ENCODE results near the gene ZFP92. TPM values are rescaled to one million over a fixed set of nuclear protein-coding genes. Genes with fewer than 3 reads are reported as not detected.

Gene ZFP92
- total RNA-seq, 2 experiments from 2014 or later = 0.98 TPM

DNA sequence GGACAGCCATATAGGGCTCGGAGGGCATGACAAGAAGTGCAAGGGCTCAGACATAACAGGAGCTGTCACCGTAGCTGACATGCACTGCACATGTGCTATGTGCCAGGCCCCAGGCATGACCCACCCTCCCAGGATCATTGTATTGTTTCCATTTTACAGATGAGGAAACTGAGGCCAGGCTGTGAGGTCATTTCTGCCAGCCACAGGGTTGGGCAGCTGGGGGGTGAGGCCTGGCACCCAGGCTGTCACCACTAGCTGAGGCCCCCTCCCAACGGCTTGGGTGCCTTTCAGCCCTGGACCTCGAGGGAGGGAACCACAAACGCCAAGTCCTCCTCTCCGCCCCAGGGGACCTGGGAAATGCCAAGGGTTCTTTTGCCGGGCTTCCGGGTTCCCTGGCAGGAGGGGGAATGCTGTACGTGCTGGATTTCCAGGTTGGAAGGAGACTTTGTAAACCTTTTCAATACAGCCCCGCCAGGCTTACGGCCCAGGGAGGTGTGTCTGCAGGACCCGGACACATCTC is 21.9 kb downstream of the ZFP92 start:
- Mint-ChIP-seq H3K36me3 (ENCODE audit: low read depth) (no peaks in the 10 kb centered on the region), H3K9me3 (ENCODE audit: low read depth) (no peaks in the 10 kb centered on the region), H3K4me1 (no peaks in the 10 kb centered on the region), H3K4me3 (no peak overlapping the region), H3K27me3 (no peaks in the 10 kb centered on the region), H3K27ac (no peak overlapping the region)
- intact Hi-C loops (cut with DNase I, micrococcal nuclease) = no loop called here
- ATAC-seq = no peak
- DNase-seq = no peak
- CTCF ChIA-PET = no interaction called here
- POLR2A ChIA-PET = no interaction called here

DNA sequence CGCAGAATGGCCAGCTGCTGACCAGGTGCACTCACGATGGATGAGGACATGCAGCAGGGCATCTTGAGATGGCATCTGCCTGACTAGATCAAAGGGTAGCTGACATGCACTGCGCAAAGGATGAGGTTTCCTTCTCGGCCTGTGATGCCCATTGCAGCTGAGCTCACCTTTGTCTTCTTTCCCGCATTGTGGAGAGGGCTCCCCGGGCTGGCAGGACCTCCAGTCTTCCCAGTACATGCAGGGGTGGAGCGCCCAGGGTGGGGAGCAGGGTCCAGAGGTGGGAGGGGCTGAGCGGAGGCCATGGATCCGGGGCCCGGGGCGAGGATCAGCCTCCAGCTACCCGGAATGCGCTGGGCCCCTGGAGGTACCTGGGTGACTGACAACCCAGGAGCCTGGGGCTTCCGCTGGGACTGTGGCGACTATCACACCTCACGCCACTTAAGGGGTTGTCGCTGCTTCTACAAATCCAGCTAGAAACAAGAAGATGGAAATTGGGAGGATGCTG is 22.6 kb downstream of the ZFP92 start:
- H3K27ac Mint-ChIP-seq = no peak overlapping the region
- CTCF ChIA-PET = no interaction called here

DNA sequence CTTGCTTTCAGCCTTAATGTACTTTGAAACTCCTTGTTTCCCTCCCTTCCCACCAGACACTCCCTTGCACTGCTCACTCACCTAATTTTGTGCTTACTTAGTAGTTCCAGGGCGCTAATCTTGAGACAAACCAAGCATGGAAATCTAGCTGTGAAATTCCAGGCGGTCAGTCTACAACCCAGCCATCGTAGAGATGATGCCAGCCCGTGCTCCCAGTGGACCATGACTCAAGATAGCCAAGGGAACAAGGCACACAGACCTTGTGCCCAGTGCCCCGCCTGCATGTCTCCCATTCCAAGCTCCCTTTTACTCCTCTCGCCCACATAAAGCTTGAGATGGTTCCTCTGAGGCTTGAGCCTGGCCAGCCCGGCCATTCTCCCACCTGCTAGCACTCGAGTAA is 23.5 kb downstream of the ZFP92 start:
- H3K9me3 Mint-ChIP-seq (ENCODE audit: low read depth) = no peaks in the 10 kb centered on the region
- H3K36me3 Mint-ChIP-seq (ENCODE audit: low read depth) = no peaks in the 10 kb centered on the region
- DNase-seq (no peak), ATAC-seq (no peak)
- ChIA-PET POLR2A (no interaction called here), CTCF (interaction anchor here (0.7 to 1.3 kb wide), 2 partner anchors 71 to 72 kb away, joined by 3 to 4 read pairs; no protein-coding TSS in a partner anchor)
- peaks cover 3% of the 10 kb centered on the region for H3K27me3 Mint-ChIP-seq
- H3K27ac Mint-ChIP-seq = no peak overlapping the region
- H3K4me1 Mint-ChIP-seq = no peaks in the 10 kb centered on the region
- no peak overlapping the region for H3K4me3 Mint-ChIP-seq
- intact Hi-C loops (cut with DNase I, micrococcal nuclease) = no loop called here

More for the DNA sequence above, 22.6 kb downstream of the ZFP92 start:
- ATAC-seq (no peak), DNase-seq (no peak)
- Mint-ChIP-seq H3K4me1 (no peaks in the 10 kb centered on the region), H3K36me3 (ENCODE audit: low read depth) (no peaks in the 10 kb centered on the region), H3K4me3 (no peak overlapping the region), H3K27me3 (peaks cover 3% of the 10 kb centered on the region), H3K9me3 (ENCODE audit: low read depth) (no peaks in the 10 kb centered on the region)
- POLR2A ChIA-PET = no interaction called here
- intact Hi-C loops (cut with DNase I, micrococcal nuclease) = no loop called here

DNA sequence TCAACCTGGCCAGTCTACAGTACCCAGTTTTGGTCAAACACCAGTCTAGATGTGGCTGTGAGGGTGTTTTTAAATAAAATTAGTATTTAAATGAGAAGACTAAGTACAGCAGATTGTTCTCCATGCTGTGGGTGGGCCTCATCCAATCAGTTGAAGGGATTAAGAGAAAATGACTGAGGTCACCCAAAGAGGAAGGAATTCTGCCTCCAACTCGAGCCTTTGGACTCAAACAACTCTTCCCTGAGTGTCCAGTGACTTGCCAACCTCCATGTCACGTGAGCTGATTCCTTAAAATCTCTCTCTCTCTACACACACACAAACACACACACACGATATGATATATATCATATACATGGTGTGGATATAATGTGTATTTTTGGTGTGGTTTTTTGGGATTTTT is 24.6 kb downstream of the ZFP92 start:
- ChIA-PET CTCF (no interaction called here), POLR2A (no interaction called here)
- Mint-ChIP-seq H3K4me1 (no peaks in the 10 kb centered on the region), H3K27me3 (peaks cover 3% of the 10 kb centered on the region), H3K4me3 (no peak overlapping the region), H3K9me3 (ENCODE audit: low read depth) (no peaks in the 10 kb centered on the region), H3K27ac (no peak overlapping the region), H3K36me3 (ENCODE audit: low read depth) (no peaks in the 10 kb centered on the region)
- intact Hi-C loops (cut with DNase I, micrococcal nuclease) = no loop called here
- no peak for DNase-seq
- ATAC-seq = no peak

DNA sequence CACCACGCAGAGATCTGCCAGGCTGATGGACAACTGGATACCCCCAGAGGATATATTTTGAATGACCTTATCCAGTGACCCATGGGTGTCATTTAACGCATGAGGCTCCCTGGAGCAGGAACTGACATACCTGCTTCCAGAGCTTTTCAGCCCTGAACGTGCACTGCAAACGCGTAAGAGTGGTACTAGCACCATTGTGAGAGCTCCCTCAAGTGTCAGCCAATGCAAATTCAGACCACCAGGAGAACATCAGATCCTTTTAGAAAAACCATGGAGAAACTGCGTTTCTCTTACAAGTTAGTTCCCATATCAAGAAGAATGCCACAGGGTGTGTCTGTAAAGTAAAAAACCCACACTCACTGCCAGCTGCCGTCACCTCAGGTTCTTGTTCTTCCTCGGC is 27.3 kb downstream of the ZFP92 start:
- CTCF ChIA-PET = interaction anchor here (0.8 kb wide), 1 partner anchor 56 kb away, joined by 3 read pairs; no protein-coding TSS in a partner anchor
- no peak for ATAC-seq
- DNase-seq = no peak
- Mint-ChIP-seq H3K27me3 (peaks cover 3% of the 10 kb centered on the region), H3K4me3 (no peak overlapping the region), H3K4me1 (no peaks in the 10 kb centered on the region), H3K9me3 (ENCODE audit: low read depth) (no peaks in the 10 kb centered on the region), H3K36me3 (ENCODE audit: low read depth) (no peaks in the 10 kb centered on the region), H3K27ac (no peak overlapping the region)
- POLR2A ChIA-PET = no interaction called here
- intact Hi-C loops (cut with DNase I, micrococcal nuclease) = no loop called here

DNA sequence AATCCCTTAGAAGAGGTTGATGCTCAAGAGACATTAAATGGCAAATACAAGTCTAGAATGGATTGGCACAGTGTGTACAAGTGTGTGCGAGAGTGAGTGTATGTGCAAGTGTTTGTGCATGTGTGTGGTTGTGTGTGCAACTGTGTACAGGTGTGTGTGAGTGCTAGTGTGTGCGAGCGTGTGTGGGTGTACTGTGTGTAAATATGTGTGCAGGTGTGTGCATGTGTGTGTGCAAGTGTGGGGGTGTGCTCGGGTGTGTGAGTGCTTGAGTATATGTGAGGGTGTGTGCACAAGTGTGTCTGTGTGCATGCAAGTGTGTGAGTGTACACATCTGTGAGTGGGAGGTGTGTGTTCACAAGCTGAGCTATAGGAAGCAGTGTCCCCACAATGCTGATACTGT is 28.7 kb downstream of the ZFP92 start:
- CTCF ChIA-PET = no interaction called here
- DNase-seq = no peak
- Mint-ChIP-seq H3K4me1 (no peaks in the 10 kb centered on the region), H3K4me3 (no peak overlapping the region), H3K9me3 (ENCODE audit: low read depth) (no peaks in the 10 kb centered on the region), H3K36me3 (ENCODE audit: low read depth) (no peaks in the 10 kb centered on the region), H3K27me3 (peaks cover 3% of the 10 kb centered on the region), H3K27ac (no peak overlapping the region)
- ATAC-seq = no peak
- intact Hi-C loops (cut with DNase I, micrococcal nuclease) = no loop called here
- POLR2A ChIA-PET = no interaction called here

DNA sequence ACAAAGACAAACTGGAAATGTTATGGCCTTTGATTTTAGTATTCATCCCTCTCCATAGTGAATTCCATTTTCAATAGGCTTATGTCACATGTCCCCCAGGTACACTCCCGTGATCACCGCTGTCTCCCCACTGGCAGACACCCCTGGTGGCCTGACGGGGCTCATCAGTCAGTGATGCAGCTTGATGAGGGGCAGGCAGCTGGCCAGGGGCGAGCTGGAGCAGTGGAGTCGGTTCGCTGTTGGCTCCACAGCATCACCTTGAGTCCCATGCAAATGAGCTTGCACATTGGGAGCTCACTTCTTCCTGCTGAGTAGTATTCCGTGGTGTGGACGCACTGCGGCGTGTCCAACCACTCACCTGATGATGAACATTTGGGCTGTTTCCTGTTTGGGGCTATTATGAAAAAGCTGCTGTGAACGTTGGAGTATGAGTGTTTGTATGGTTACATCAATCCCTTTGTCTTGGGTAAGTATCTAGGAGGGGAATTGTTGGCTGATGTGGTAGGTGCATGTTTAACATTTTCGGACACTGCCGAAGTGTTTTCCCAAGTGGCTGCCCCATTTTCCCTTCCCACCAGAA is 29.4 kb downstream of the ZFP92 start:
- no peak overlapping the region for H3K27ac Mint-ChIP-seq
- no peak for ATAC-seq

DNA sequence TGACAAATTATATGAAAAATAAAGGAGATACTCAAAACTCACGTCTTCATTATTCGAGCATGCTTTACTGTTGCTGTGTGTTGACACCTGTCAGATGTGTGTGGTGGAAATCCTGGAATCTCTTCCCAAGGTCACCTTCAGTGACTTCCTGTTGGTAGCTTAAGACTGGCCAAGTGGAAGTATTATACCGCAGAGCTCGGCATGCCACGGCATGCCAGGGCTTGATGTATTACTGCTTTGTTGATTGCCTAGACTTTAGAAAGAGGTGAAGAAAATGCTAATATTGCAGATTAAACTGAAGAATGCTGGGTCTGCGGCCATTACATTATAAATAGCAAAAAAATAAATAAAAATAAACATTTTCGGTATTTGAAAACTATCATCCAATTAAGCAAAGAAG is 30.0 kb downstream of the ZFP92 start:
- H3K27ac Mint-ChIP-seq = no peak overlapping the region
- H3K27me3 Mint-ChIP-seq = peaks cover 3% of the 10 kb centered on the region
- no peaks in the 10 kb centered on the region for H3K36me3 Mint-ChIP-seq (ENCODE audit: low read depth)
- H3K4me1 Mint-ChIP-seq = no peaks in the 10 kb centered on the region
- ATAC-seq (no peak), DNase-seq (no peak)
- ChIA-PET CTCF (no interaction called here), POLR2A (no interaction called here)
- H3K9me3 Mint-ChIP-seq (ENCODE audit: low read depth) = no peaks in the 10 kb centered on the region
- intact Hi-C loops (cut with DNase I, micrococcal nuclease) = no loop called here
- no peak overlapping the region for H3K4me3 Mint-ChIP-seq

More for the DNA sequence above, 29.4 kb downstream of the ZFP92 start:
- Mint-ChIP-seq H3K9me3 (ENCODE audit: low read depth) (no peaks in the 10 kb centered on the region), H3K4me1 (no peaks in the 10 kb centered on the region), H3K27me3 (peaks cover 3% of the 10 kb centered on the region), H3K4me3 (no peak overlapping the region), H3K36me3 (ENCODE audit: low read depth) (no peaks in the 10 kb centered on the region)
- CTCF ChIA-PET = no interaction called here
- POLR2A ChIA-PET = no interaction called here
- intact Hi-C loops (cut with DNase I, micrococcal nuclease) = no loop called here
- DNase-seq = no peak

DNA sequence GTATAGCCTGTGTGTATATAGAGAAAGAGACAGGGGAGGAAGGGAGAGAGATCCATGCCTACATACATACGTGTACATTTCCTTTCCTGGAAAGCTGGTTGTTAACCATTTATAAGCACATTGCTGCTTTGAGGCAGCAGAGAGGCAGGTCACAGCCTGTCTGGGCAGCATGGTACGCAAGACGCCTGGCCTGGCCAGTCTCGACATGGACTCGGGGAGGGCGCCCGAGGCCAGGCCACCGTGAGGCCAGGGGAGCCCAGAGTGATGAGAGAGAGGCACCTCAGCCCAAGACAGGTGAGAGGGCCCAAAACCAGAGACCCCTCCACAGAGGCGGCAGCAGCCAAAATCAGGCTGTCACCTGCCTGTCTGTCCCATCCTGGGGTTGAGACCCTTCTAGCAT is 30.7 kb downstream of the ZFP92 start:
- no peak for DNase-seq
- no peak overlapping the region for H3K27ac Mint-ChIP-seq
- no peak overlapping the region for H3K4me3 Mint-ChIP-seq
- no peaks in the 10 kb centered on the region for H3K9me3 Mint-ChIP-seq (ENCODE audit: low read depth)
- CTCF ChIA-PET = no interaction called here
- H3K27me3 Mint-ChIP-seq = peaks cover 3% of the 10 kb centered on the region
- ATAC-seq = no peak
- no peaks in the 10 kb centered on the region for H3K4me1 Mint-ChIP-seq
- intact Hi-C loops (cut with DNase I, micrococcal nuclease) = no loop called here
- POLR2A ChIA-PET = no interaction called here
- H3K36me3 Mint-ChIP-seq (ENCODE audit: low read depth) = no peaks in the 10 kb centered on the region

DNA sequence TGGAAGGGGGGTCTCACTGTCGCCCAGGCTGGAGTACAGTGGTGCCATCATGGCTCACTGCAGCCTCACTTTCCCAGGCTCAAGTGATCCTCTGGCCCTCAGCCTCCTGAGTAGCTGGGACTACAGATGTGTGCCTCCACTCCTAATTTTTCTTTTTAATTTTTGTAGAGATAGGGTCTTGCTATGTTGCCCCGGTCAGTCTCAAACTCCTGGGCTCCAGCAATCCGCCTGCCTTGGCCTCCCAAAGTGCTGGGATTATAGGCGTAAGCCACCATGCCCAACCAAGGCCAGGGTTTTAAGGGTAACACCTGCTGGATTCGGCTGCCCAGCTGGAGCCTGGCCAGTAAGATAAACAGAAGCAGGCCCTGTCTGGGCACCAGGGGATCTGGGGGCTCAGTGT is 31.2 kb downstream of the ZFP92 start:
- no peaks in the 10 kb centered on the region for H3K9me3 Mint-ChIP-seq (ENCODE audit: low read depth)

DNA sequence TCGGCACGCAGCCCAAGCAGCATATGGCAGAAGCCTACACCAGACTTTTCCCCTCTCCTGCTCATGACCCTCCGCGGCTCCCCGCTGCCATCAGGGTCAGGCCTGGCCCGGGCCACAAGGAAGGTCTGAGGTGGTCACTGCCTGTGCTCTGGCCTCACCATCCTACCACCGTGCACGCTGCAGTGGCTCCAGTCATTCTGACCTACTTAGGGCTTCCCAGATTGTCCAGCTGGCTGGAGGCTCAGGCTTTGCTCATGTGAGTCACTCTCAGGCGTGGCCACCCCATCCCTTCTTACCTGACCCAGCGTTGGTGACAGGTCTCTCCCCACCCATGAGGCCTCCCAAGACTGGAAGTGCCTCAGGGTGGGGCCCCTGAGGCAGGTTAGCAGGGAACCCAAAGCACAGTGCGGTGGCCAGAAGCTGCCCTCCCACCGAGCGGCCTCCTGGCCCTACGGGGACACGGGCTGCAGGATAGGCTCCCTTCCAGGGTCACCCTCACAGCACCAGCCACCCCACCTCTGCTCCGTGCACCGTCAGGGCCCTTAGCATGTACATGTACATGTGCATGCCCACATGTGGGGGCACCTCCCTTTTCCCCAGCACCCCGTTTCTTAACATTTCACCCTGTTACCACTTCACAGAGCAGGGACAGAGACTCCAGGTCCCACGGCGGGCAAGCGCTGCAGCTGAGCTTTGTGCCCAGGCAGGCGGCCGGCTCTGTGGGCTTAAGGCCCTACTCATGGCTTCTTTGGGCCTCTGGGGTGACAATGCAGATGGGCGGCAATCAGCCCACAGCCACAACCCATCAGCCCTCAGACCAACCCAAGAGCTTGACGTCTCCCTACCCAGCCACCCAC is 32.4 kb downstream of the ZFP92 start:
- no peaks in the 10 kb centered on the region for H3K9me3 Mint-ChIP-seq (ENCODE audit: low read depth)
- no peaks in the 10 kb centered on the region for H3K36me3 Mint-ChIP-seq (ENCODE audit: low read depth)
- H3K4me1 Mint-ChIP-seq = no peaks in the 10 kb centered on the region
- ATAC-seq (no peak), DNase-seq (no peak)
- POLR2A ChIA-PET = no interaction called here
- CTCF ChIA-PET = interaction anchor here (0.6 kb wide), 1 partner anchor 1357 kb away, joined by 3 read pairs; no protein-coding TSS in a partner anchor
- H3K27me3 Mint-ChIP-seq = peaks cover 1% of the 10 kb centered on the region
- H3K27ac Mint-ChIP-seq = no peak overlapping the region
- no peak overlapping the region for H3K4me3 Mint-ChIP-seq
- intact Hi-C loops (cut with DNase I, micrococcal nuclease) = no loop called here

More for the DNA sequence above, 31.2 kb downstream of the ZFP92 start:
- intact Hi-C loops (cut with DNase I, micrococcal nuclease) = no loop called here
- POLR2A ChIA-PET = no interaction called here
- Mint-ChIP-seq H3K4me1 (no peaks in the 10 kb centered on the region), H3K27ac (no peak overlapping the region), H3K4me3 (no peak overlapping the region), H3K36me3 (ENCODE audit: low read depth) (no peaks in the 10 kb centered on the region), H3K27me3 (peaks cover 3% of the 10 kb centered on the region)
- ATAC-seq = no peak
- DNase-seq = no peak
- CTCF ChIA-PET = no interaction called here

DNA sequence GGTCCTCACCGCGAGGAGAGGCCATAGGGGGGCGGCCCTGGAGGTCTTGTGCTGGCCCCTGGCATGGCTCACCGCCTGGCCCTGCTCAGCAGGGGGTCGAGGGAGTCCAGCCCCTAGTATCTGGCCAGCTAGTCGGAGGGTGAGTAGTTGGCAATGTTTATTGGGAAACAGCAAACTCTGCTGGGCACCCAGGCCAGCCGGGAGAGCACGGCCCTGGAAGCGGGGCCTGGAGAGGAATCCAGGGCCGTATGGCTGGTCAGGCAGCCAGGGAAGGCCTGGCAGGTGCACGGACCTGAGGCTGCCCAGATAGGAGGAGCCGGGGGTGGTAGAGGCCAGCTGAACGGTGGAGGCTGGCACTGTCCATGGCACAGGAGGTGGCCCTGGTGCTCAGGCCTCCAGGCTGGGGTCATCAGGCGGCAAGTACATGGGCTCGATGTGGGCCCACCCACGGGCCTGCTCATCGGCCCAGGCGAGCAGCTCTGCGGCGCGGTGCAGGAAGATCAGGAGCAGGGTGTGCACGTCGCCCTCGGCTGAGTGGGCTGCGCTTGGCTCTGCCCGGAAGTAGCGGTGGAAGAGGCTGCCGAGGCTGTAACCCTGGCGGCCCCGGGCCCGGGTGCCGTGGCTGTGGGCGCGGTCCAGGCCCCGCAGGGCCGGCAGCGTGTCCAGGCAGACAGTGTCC is 33.2 kb downstream of the ZFP92 start:
- ATAC-seq (no peak), DNase-seq (no peak)
- H3K27ac Mint-ChIP-seq = no peak overlapping the region
- CTCF ChIA-PET = no interaction called here
- H3K4me3 Mint-ChIP-seq = no peak overlapping the region
- H3K36me3 Mint-ChIP-seq (ENCODE audit: low read depth) = no peaks in the 10 kb centered on the region
- H3K9me3 Mint-ChIP-seq (ENCODE audit: low read depth) = no peaks in the 10 kb centered on the region
- POLR2A ChIA-PET = no interaction called here
- H3K4me1 Mint-ChIP-seq = no peaks in the 10 kb centered on the region
- no peaks in the 10 kb centered on the region for H3K27me3 Mint-ChIP-seq
- intact Hi-C loops (cut with DNase I, micrococcal nuclease) = no loop called here
